ENCODE data around the gene TBC1D1. TPM values are rescaled to one million over a fixed set of nuclear protein-coding genes. Genes with fewer than 3 reads are reported as not detected.

Gene TBC1D1
- total RNA-seq, 1 donor: 72.6 TPM

DNA sequence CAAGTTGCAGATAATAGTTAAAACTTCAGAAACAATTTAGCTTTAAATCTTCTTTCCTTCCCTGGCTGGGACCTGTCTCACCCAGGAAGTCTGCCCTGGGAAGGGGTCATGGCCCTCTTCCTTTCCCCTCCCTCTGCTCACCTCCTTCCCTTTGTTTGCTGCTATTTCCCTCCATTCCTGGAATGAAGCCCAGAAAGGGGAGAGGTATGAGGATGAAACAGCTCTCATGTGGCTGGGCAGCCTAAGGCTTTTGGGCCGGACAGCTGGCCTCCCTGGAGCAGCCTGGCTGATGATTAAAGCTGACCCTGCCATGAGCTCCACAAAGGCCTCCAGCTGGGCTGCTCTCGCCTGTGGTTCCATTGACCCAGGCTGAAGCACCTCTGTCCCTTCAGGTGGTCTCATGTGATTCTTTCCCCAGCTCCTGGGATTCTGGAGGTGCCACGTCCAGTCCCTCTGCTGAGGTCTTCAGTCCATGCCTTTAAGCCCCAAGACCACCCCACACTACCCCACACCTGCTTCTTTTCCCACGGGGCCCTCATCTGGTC, 271.4 kb downstream of the TBC1D1 start:
- peaks cover 45% of the 10 kb centered on the region for H3K4me1 ChIP-seq (ENCODE audit: insufficient read depth, low read length)
- no peak overlapping the region for H3K4me3 ChIP-seq (ENCODE audit: low read length)
- H3K9me3 ChIP-seq (ENCODE audit: low read depth, low read length): no peaks in the 10 kb centered on the region
- no peaks in the 10 kb centered on the region for H3K27me3 ChIP-seq (ENCODE audit: insufficient read depth, low read length)

DNA sequence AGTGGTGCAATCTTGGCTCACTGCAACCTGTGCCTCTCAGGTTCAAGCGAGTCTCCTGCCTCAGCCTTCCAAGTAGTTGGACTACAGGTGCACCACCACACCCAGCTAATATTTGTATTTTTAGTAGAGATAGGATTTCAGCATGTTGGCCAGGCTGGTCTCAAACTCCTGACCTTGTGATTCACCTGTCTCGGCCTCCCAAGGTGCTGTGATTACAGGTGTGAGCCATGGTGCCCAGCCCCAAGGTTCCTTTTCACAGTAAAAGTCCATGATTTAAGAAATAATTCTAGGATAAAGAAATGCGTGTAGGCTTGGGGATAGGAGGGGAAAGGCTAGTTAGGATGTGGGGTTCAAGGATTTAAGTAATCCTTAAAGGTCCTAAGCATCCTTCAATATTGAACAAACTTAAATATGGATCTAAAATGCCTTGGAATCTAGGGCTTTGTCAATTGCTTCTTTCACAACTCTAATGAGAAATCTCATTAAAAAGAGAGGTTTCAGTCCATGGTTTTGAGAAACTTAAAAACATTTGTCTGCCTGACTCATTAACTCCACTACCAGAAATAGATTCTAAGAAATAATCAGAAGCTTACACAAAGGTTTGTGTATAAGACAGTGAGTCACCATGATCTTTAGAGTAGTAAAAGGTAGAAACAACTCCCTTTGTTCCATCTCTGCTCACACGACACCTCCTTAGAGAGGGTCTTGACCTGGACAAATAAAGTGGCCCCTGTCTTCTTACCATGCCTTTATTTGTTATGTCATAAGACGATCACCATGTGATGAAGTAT, 272.5 kb downstream of the TBC1D1 start:
- Histone ChIP-seq H3K4me1 (ENCODE audit: insufficient read depth, low read length) (peaks cover 38% of the 10 kb centered on the region), H3K27me3 (ENCODE audit: insufficient read depth, low read length) (no peaks in the 10 kb centered on the region), H3K9me3 (ENCODE audit: low read depth, low read length) (no peaks in the 10 kb centered on the region), H3K4me3 (ENCODE audit: low read length) (no peak overlapping the region)

DNA sequence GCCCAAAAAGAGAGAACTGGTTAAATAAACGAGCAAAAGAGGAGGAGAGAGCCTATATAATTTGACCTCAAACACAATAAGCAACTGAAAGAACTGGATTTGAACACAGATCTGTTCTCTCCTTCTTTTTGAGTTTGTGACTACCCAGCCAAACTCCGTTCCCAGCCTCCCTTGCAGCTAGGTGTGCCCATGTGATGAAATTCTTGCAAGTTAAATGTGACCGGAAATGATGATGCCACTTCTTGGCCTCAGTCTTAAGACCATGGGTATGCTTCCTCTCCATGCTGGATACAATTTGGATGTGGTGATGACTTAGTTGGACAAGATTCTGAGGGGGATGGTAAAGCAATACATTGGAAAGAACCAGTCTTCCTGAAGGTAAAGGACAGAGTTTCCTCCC, 273.5 kb downstream of the TBC1D1 start:
- H3K4me3 ChIP-seq (ENCODE audit: low read length): no peak overlapping the region
- H3K4me1 ChIP-seq (ENCODE audit: insufficient read depth, low read length): peaks cover 38% of the 10 kb centered on the region
- no peaks in the 10 kb centered on the region for H3K9me3 ChIP-seq (ENCODE audit: low read depth, low read length)
- no peaks in the 10 kb centered on the region for H3K27me3 ChIP-seq (ENCODE audit: insufficient read depth, low read length)

DNA sequence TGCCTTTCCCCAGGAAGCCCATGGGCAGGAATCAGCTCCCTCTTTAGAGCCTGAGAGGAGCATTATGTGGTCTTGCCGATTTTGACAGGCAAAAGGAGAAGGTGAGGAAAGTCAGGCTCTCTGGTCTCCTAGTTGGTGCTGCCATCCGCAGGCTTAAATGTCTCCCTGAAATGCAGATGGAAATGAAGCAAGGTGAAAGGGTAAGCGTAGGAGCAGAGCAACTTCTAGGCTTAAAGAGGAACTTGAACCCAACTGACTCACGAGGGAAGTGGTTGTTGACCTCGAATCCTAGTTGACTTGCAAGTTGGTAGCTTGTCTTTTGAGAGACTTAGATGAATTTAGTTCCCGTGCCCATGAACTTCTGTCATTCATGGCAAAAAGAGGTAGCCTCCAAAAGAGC, 275.2 kb downstream of the TBC1D1 start:
- no peaks in the 10 kb centered on the region for H3K9me3 ChIP-seq (ENCODE audit: low read depth, low read length)
- H3K27me3 ChIP-seq (ENCODE audit: insufficient read depth, low read length): no peaks in the 10 kb centered on the region
- no peak overlapping the region for H3K4me3 ChIP-seq (ENCODE audit: low read length)
- H3K4me1 ChIP-seq (ENCODE audit: insufficient read depth, low read length): peaks cover 23% of the 10 kb centered on the region

DNA sequence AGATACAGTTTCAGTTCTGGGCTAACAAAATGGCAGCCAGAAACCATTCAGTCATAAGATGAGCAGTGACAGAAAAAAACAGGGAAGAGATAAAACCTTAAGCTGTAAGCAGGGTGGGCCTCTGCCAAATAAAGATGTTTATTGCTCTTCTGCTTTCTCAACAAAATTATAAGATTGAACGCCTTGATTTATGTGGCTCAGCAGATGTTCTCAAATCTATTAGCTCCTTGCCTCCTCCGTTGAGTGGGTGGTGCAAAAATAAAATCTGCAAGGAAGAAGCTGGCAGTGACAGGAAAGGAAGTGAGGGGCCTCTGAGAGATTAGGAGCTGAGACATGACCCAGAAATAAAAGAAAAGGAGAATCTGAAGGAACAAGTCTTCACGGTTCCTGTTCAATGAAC, 275.9 kb downstream of the TBC1D1 start:
- no peaks in the 10 kb centered on the region for H3K27me3 ChIP-seq (ENCODE audit: insufficient read depth, low read length)
- H3K4me1 ChIP-seq (ENCODE audit: insufficient read depth, low read length): peaks cover 21% of the 10 kb centered on the region
- H3K9me3 ChIP-seq (ENCODE audit: low read depth, low read length): no peaks in the 10 kb centered on the region
- H3K4me3 ChIP-seq (ENCODE audit: low read length): no peak overlapping the region

DNA sequence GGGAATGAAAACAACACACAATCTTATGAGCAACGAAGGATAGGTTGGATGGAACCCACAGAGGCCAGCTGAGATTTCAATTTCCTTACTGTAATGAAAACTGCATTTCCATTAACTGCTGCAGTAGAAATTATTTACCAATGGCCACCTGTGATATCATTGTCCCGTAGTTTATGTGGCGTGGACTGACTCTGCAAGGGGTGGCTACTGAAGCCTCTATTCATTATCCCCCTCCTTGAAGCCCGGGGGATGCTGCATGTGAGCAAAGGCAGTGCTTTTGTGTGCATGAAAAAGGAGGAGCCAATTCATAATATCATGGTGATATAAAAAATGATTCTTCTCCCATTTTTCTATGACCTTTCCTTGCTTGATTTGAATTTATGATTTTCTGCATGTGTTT, 277.1 kb downstream of the TBC1D1 start:
- Histone ChIP-seq H3K27me3 (ENCODE audit: insufficient read depth, low read length) (no peaks in the 10 kb centered on the region), H3K4me3 (ENCODE audit: low read length) (no peak overlapping the region), H3K4me1 (ENCODE audit: insufficient read depth, low read length) (peaks cover 21% of the 10 kb centered on the region), H3K9me3 (ENCODE audit: low read depth, low read length) (no peaks in the 10 kb centered on the region)

DNA sequence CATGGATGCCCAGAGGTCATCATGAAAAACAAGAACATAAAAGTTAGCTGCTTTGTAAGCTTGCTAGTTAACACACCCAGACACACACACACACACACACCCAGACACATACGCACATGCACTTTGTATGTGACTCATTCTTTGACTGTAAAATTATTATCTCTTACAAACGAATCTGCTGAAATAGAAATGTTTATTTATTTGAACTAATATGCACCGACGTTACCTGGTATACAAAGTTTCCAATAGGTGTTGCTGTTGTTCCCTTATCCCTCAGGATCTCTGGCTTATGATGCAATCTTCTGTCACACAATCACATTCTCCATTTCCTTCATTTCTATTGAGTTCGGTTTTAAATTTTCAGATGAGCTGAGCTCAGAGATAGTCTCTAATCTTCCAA, 278.6 kb downstream of the TBC1D1 start:
- Histone ChIP-seq H3K4me3 (ENCODE audit: low read length) (no peak overlapping the region), H3K27me3 (ENCODE audit: insufficient read depth, low read length) (no peaks in the 10 kb centered on the region), H3K4me1 (ENCODE audit: insufficient read depth, low read length) (peaks cover 31% of the 10 kb centered on the region), H3K9me3 (ENCODE audit: low read depth, low read length) (no peaks in the 10 kb centered on the region)

DNA sequence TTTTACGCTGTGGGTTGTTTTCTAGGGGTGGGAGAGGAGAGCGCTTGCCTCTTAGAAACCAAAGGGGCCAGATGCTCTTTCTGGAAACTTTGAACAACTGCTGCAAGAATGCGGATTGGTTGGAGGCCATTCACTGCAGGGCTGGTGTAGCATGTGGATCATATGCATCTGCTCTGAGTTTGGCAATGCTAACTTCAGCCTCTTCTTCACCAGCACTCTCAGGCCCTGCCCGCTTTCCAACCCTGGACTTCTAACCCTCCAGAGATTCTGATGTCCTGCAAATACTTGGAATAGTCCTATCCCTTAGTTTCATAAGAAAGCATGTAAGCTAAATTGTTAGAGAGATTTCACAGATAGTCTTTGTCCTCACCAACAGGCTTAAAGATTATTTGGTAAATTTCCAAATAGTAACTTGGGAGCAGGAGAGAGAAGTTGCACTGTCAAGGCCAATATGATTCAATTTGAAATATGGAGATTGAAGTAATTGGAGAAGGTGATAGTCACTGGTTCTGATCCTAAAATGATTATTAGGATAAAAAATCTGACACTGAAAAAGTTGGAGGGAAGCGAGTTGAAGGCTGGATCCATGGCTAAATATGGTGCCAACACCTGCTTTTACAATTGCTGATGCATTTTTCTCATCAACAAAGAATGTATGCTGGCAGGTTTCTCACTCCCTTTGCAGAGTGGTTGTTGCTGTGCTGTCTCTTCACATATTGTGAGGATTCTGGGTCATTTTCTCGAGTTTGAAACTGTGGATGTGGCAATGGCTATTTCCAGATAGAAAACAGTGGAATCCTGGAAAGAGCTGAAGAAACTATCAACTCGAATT, 279.7 kb downstream of the TBC1D1 start:
- Histone ChIP-seq H3K27me3 (ENCODE audit: insufficient read depth, low read length) (no peaks in the 10 kb centered on the region), H3K9me3 (ENCODE audit: low read depth, low read length) (no peaks in the 10 kb centered on the region), H3K4me3 (ENCODE audit: low read length) (no peak overlapping the region), H3K4me1 (ENCODE audit: insufficient read depth, low read length) (peaks cover 39% of the 10 kb centered on the region)

DNA sequence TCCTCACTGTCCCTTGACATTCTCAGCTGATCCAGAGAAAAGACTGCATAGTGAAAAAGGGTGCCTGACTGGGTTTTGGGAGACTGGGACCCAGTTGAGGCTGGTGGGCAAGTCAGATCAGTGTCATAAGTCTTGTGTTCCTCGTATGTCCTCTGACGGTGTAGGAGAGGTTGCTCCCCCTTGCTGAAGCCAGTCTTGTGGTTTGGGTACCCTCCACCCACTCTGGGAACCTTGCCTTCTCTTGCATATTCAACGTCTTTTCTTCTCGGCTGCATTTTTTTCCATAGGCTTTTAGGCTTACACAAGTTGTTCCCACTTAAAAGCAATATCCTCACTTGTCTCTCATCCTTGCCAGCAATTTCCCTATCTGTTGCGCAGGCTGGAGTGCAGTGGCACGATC, 281.2 kb downstream of the TBC1D1 start:
- Histone ChIP-seq H3K9me3 (ENCODE audit: low read depth, low read length) (no peaks in the 10 kb centered on the region), H3K4me3 (ENCODE audit: low read length) (no peak overlapping the region), H3K27me3 (ENCODE audit: insufficient read depth, low read length) (no peaks in the 10 kb centered on the region), H3K4me1 (ENCODE audit: insufficient read depth, low read length) (peaks cover 39% of the 10 kb centered on the region)

DNA sequence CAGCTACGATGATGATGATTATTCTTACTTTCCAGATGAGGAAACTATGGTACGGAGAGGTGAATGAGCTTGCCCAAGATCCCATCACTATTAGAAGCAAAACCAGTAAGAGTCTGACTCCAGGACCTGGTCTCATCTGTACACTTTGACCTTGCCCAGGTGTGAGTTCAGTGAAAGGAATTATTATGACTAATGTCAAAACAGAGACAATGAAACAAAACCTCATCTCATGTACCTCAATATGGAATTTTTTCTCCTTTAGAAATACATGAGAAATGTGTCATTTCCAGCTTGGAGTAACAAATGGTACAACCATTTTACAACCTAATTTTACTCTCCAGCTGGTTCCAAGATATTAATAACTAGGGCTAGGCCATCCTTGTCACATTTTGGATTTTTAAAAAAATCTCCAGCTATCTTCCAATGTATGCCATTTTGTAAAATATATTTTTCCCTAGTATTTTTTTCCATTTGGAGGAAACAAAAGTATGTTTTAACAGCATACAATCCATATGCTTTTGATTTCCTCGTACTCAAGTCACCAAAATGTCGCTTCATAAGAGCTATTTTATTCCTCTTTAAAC, 283.1 kb downstream of the TBC1D1 start:
- Histone ChIP-seq H3K9me3 (ENCODE audit: low read depth, low read length) (no peaks in the 10 kb centered on the region), H3K4me3 (ENCODE audit: low read length) (no peak overlapping the region), H3K27me3 (ENCODE audit: insufficient read depth, low read length) (no peaks in the 10 kb centered on the region), H3K4me1 (ENCODE audit: insufficient read depth, low read length) (peaks cover 53% of the 10 kb centered on the region)

DNA sequence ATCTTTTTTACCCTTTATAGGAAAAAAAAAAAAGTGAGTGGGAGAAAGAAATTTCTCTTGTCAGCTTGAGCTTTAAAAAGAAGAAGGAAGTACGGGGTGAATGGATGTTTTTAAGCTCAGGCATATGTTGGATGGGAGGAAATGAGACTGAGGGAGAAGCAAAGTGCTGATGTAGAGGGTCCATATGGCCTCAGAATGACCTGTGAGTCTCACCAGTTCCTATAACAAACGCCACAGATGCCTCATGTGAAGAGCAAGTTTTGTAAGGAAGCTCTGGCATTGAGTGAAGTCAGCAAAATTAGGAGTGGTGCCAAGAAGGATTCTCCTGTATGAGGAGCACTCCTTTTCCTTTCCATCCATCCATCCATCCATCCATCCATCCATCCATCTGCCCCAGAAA, 283.9 kb downstream of the TBC1D1 start:
- H3K4me1 ChIP-seq (ENCODE audit: insufficient read depth, low read length): peaks cover 56% of the 10 kb centered on the region
- no peak overlapping the region for H3K4me3 ChIP-seq (ENCODE audit: low read length)
- no peaks in the 10 kb centered on the region for H3K9me3 ChIP-seq (ENCODE audit: low read depth, low read length)
- no peaks in the 10 kb centered on the region for H3K27me3 ChIP-seq (ENCODE audit: insufficient read depth, low read length)

DNA sequence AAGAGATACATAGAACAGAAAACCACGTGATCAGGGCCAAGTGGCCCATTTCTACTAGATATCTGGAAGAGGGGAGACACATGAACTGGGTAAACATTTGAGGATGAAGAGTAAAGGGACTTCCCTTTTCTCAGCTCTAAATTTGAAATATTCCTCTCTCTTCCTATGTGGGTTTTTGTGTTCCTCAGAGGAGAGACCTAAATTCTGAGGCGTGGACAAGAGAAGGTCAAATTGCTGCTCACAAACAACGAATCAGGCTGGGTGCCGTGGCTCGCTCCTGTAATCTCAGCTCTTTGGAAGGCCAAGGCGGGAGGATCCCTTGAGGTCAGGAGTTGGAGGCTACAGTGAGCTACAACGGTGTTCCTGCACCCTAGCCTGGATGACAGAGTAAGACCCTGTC, 285.3 kb downstream of the TBC1D1 start:
- Histone ChIP-seq H3K9me3 (ENCODE audit: low read depth, low read length) (no peaks in the 10 kb centered on the region), H3K27me3 (ENCODE audit: insufficient read depth, low read length) (no peaks in the 10 kb centered on the region), H3K4me1 (ENCODE audit: insufficient read depth, low read length) (peaks cover 56% of the 10 kb centered on the region), H3K4me3 (ENCODE audit: low read length) (no peak overlapping the region)

DNA sequence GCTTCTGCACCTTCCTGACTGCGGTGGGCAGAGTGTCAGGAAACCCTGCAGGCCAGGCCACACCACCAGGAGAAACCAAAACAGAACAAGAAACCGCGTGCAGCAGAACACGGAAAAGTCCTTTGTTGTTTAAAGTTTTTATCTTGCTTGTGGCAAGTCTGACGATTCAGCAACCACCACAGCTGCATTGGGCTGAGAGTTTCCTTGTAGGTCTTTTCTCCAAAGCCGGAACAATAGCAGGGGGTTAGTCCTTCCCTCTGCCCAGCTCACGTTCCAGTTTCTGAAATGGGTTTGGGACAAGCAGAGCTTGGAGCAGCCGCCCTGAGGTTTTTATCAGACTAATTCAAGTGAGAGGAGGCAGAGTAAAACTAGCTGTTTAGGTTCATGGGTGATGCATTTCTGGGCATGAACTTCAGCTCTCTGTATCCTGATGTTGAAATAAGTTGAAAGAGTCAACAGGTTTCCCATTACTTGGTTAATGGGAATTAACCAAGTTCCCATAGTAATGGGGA, 286.2 kb downstream of the TBC1D1 start:
- H3K9me3 ChIP-seq (ENCODE audit: low read depth, low read length): no peaks in the 10 kb centered on the region
- no peak overlapping the region for H3K4me3 ChIP-seq (ENCODE audit: low read length)

DNA sequence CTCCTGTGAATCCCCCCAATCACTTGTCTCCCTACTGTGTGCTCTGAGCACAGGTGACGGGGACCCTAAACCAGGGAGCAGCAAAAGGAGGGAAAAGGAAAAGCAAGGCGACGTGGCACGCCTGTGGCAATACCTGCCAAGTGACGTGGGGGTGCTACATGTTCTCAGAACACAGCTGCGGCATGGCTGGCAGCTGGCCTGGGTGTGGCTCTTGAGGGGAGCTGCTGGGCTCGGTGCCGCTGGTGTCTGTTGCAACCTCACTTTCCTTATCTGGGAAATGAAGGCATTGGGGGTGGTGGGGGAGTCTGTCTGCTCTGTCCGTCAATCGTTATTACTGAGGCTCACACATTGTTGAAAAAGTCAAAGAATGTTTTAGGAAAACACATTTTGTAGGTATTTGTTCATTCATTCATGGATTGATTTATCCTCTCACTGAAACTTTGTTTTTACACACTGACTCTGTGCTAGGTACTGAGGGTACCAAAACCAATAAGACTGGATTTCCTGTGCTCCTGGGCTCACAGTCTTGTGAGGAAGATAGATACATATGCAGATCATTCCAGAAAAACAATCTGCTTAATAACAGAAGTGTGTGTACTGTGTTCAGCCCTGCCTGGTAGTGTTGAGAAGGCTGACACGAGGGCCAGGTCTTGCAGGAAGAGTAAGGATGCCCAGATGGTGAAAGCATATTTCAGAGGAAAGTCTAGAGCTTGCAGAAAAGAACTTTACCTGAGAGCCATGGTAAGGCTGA, 286.9 kb downstream of the TBC1D1 start:
- Histone ChIP-seq H3K9me3 (ENCODE audit: low read depth, low read length) (no peaks in the 10 kb centered on the region), H3K4me1 (ENCODE audit: insufficient read depth, low read length) (peaks cover 56% of the 10 kb centered on the region)

More for the DNA sequence above, 286.2 kb downstream of the TBC1D1 start:
- Histone ChIP-seq H3K27me3 (ENCODE audit: insufficient read depth, low read length) (no peaks in the 10 kb centered on the region), H3K4me1 (ENCODE audit: insufficient read depth, low read length) (peaks cover 56% of the 10 kb centered on the region)

More for the DNA sequence above, 286.9 kb downstream of the TBC1D1 start:
- Histone ChIP-seq H3K4me3 (ENCODE audit: low read length) (no peak overlapping the region), H3K27me3 (ENCODE audit: insufficient read depth, low read length) (no peaks in the 10 kb centered on the region)
